ENCODE results near the gene GGACT. TPM values are rescaled to one million over a fixed set of nuclear protein-coding genes. Genes with fewer than 3 reads are reported as not detected.

Gene GGACT
- total RNA-seq, 2 donors from 2014 or later = 1.4 TPM

DNA sequence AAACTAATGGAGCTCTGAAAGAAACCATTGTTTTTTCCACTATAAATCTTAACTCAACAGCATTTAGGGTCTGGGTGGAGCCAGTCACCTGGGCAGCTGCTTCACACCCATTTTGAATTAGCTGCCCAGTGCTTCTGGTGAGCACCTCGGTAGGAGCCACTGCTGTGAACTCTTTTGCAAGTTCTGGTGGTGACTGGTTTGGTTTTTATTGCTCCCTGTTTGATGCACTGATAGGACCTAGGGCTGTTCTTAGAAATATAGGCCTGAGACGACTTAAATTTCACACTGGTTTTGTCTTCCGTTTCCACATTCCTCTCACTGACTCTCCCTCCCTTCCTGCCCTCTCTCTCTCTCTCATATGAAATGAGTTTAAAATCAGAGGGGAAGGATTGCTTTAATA is 103.9 kb downstream of the GGACT start:
- TF ChIP-seq, protein P1, sequence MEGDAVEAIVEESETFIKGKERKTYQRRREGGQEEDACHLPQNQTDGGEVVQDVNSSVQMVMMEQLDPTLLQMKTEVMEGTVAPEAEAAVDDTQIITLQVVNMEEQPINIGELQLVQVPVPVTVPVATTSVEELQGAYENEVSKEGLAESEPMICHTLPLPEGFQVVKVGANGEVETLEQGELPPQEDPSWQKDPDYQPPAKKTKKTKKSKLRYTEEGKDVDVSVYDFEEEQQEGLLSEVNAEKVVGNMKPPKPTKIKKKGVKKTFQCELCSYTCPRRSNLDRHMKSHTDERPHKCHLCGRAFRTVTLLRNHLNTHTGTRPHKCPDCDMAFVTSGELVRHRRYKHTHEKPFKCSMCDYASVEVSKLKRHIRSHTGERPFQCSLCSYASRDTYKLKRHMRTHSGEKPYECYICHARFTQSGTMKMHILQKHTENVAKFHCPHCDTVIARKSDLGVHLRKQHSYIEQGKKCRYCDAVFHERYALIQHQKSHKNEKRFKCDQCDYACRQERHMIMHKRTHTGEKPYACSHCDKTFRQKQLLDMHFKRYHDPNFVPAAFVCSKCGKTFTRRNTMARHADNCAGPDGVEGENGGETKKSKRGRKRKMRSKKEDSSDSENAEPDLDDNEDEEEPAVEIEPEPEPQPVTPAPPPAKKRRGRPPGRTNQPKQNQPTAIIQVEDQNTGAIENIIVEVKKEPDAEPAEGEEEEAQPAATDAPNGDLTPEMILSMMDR (IDR thresholded peaks at IDR 0.05) = no peak
- H3K27me3 ChIP-seq = no peaks in the 10 kb centered on the region

DNA sequence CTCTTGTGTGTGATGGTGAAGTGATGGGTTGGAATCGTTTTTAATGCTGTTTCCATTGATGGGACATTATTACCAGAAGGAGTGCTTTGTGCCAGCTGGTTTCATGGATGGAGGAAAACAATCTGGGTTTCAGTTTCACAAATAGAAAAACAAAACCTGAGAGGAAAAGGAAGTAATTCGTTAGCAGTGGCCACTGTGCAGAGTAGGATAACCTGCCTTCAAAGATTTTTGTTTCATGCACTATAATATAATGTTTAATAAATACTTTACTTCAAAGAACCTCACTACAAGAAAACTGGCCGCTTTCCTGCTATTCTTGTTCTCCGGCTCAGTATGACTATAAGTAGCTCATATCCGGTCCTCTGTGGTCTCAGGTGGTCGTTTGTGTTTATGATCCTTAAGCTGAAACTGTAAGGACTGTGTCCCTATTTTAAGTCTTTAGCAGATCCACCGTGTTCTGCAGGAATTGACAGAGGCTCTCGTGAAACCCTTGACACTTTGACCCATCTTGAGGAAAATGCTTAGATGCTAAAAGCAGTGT is 104.7 kb downstream of the GGACT start:
- Histone ChIP-seq H3K4me3 (no peak overlapping the region), H3K36me3 (no peaks in the 10 kb centered on the region), H3K9me3 (no peaks in the 10 kb centered on the region), H3K4me1 (peaks cover 0 to 15% of the 10 kb centered on the region in 2 donors), H3K27ac (no peak overlapping the region), H3K27me3 (no peaks in the 10 kb centered on the region)
- TF ChIP-seq, protein P1 (IDR thresholded peaks at IDR 0.05) = no peak
- no peak for DNase-seq (ENCODE audit: low spot score)

More for the DNA sequence above, 103.9 kb downstream of the GGACT start:
- Histone ChIP-seq H3K27ac (no peak overlapping the region), H3K4me3 (no peak overlapping the region), H3K9me3 (no peaks in the 10 kb centered on the region), H3K4me1 (peaks cover 0 to 15% of the 10 kb centered on the region in 2 donors), H3K36me3 (no peaks in the 10 kb centered on the region)
- DNase-seq (ENCODE audit: low spot score) = no peak

DNA sequence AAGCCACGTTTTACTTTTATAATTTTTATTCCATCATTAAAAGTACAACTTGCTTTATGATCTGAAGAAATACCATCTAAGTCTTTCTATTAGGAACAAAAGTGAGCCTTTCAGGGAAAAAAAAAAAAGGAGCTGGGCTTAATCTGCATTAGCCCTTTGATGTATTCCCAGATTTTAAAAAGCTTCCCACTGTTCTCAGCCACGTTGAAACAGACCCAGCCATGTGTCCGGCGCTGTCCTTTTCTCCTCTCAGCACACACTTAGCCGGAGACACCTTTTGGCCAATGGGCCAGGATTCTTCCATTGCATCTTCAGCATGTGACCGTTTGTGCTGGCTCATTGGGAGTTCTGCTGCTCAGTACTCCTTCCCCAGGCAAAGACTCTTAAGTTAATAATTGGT is 105.5 kb downstream of the GGACT start:
- peaks cover 0 to 15% of the 10 kb centered on the region in 2 donors for H3K4me1 ChIP-seq
- no peak overlapping the region for H3K27ac ChIP-seq
- H3K9me3 ChIP-seq = no peaks in the 10 kb centered on the region
- H3K36me3 ChIP-seq = no peaks in the 10 kb centered on the region
- H3K27me3 ChIP-seq = no peaks in the 10 kb centered on the region
- TF ChIP-seq, protein P1 (IDR thresholded peaks at IDR 0.05) = no peak
- no peak for DNase-seq (ENCODE audit: low spot score)
- H3K4me3 ChIP-seq = no peak overlapping the region

DNA sequence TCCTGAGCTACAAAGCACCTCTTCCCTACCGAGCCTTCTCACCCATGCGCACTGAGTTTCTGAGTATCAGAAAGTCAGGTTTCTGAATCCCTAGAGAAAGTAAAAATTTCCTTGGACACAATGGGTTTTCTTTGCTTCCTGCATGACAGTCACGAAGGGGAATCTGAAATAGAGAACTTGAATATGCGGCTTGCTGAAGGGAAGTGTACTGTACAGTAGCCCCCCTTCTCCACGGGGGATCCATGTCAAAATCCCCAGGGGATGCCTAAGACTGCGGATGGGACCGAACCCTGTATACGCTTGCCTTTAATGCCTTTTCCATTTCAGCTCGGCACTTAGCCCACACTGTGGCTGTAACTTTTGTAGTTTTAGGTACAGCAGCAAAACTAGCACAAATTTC is 107.9 kb downstream of the GGACT start:
- TF ChIP-seq, protein P1 (IDR thresholded peaks at IDR 0.05) = no peak
- Histone ChIP-seq H3K27ac (no peak overlapping the region), H3K4me1 (peaks cover 0 to 15% of the 10 kb centered on the region in 2 donors), H3K27me3 (no peaks in the 10 kb centered on the region), H3K9me3 (no peaks in the 10 kb centered on the region), H3K36me3 (no peaks in the 10 kb centered on the region), H3K4me3 (no peak overlapping the region)
- no peak for DNase-seq (ENCODE audit: low spot score)

Other genes with a start within 250 kb of the GGACT start
- 1 to 10 TPM; 3.5 to 7.6 TPM for gene TMTC4, start 86.0 kb upstream of the GGACT start, total RNA-seq

Data from right atrium auricular region (tissue), 2 donors.